Measurements from ENCODE around the gene RUNX2. TPM values are rescaled to one million over a fixed set of nuclear protein-coding genes. Genes with fewer than 3 reads are reported as not detected.

Gene RUNX2
- total RNA-seq, 3 donors from 2014 or later: 26.5 to 37.0 (median 31.0) TPM

DNA sequence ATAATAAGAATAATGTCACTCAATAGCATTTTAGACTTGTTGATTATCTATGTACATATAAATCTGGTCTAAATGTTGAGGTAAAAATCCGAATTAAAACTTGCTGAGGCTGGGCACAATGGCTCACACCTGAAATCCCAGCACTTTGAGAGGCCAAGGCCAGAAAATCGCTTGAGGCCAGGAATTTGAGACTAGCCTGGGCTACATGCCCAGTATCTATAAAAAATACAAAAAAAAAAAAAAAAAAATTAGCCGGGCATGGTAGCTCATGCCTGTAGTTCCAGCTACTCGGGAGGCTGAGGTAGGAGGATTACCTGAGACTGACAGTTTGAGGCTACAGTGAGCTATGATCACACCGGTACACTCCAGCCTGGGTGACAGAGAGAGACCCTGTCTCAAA is 83.8 kb downstream of the RUNX2 start:
- DNase-seq: no peak
- Mint-ChIP-seq H3K27me3 (ENCODE audit: low read depth) (peaks cover 7% of the 10 kb centered on the region), H3K4me3 (no peak overlapping the region), H3K36me3 (ENCODE audit: insufficient read depth) (peaks cover 2% of the 10 kb centered on the region), H3K4me1 (ENCODE audit: low read depth) (peaks cover 19% of the 10 kb centered on the region), H3K9me3 (no peaks in the 10 kb centered on the region)
- no peak for ATAC-seq

DNA sequence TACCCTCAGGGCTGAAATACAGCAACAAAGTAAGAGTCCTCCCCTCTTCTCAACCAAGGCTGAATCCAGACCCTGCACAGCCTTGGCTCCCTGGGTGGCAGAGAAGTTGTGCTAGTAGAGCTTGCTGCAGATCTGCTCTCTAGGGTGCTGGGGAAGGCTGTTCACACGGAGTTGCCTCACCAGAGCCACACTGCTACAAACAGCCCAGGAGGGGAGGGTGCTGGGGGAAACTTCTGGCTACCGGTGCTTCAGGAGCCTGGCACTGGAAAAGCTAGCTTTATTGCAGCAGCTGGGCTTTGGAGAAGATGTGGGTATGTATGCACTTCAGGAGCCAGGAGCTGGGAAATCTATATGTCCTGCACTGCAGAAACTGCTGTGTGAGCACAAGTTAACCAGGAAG is 87.2 kb downstream of the RUNX2 start:
- DNase-seq (no peak), ATAC-seq (no peak)
- no peak overlapping the region for H3K4me3 Mint-ChIP-seq
- no peaks in the 10 kb centered on the region for H3K9me3 Mint-ChIP-seq
- peaks cover 25% of the 10 kb centered on the region for H3K4me1 Mint-ChIP-seq (ENCODE audit: low read depth)
- peaks cover 18% of the 10 kb centered on the region for H3K27me3 Mint-ChIP-seq (ENCODE audit: low read depth)
- H3K36me3 Mint-ChIP-seq (ENCODE audit: insufficient read depth): no peaks in the 10 kb centered on the region

DNA sequence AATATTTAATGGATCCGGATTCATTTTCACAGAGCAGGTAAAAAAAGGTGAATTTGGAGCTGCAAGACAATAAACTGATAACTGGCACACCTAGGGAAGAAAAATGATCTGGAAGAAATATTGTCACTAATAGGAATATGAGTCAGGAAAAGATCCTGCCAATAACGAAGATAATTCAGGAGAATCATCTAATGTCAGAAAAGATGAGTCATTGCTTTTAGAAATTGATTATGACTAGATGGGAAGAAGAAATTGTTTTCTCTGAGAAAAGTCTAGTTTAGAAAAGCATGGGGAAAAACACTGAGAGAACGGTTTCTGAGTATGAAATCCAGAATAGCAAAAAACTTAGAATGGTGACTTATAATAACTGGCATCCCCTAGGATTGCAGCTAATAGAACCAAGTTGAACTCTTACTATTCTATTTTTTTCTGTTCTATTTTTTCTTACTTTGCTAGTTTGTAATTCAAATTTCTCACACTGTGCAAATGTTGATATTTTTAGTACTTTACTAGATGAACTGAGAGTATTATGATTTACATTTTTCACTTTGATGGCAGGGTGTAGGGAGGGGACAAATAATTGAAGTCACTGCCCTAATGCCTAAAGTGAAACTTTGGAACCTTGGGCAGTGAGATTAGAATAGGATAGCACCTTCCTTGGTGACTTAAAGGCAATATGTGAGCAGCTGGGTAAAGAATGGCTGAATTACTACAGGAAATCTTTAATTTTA is 87.8 kb downstream of the RUNX2 start:
- DNase-seq (no peak), ATAC-seq (no peak)
- Mint-ChIP-seq H3K9me3 (no peaks in the 10 kb centered on the region), H3K36me3 (ENCODE audit: insufficient read depth) (no peaks in the 10 kb centered on the region), H3K4me3 (no peak overlapping the region), H3K27me3 (ENCODE audit: low read depth) (peaks cover 21% of the 10 kb centered on the region), H3K4me1 (ENCODE audit: low read depth) (peaks cover 31% of the 10 kb centered on the region)

DNA sequence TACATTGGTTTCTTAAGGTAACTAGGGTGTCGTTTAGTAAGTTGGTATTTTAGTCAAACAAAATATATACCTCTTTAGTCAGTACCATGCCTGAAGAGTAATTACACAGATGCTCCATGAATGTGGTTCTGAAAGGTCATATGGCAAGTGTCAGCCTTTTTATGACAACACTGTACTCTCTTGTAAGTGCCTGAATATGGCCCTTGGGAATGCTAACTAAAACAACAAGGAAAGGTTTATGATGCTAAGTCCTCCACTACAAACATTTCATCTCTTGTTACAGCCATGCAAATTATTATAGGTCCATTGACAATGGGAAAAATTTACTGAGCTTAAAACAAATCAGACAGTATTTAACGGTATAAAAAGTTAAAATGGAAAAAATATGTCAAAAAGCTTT is 88.6 kb downstream of the RUNX2 start:
- no peak overlapping the region for H3K4me3 Mint-ChIP-seq
- H3K4me1 Mint-ChIP-seq (ENCODE audit: low read depth): peaks cover 36% of the 10 kb centered on the region
- DNase-seq (no peak), ATAC-seq (no peak)
- no peaks in the 10 kb centered on the region for H3K36me3 Mint-ChIP-seq (ENCODE audit: insufficient read depth)
- H3K27me3 Mint-ChIP-seq (ENCODE audit: low read depth): peaks cover 21% of the 10 kb centered on the region
- no peaks in the 10 kb centered on the region for H3K9me3 Mint-ChIP-seq

DNA sequence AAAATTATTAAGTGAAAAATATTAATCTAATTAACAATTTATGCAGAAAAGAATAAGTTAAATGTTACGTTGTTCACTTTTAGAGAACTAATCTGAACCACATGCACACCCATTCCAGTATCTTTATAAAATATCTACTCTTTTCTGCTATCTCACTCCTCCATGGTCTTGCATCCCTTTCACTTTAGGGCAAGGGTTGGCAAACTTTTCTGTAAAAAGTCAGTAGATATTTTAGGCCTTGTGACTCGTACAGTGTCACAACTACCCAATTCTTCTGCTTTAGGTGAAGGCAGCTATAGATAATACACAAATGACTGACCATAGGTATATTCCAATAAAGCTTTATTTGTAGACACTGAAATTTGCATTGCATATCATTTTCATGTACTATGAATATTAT is 89.3 kb downstream of the RUNX2 start:
- Mint-ChIP-seq H3K4me1 (ENCODE audit: low read depth) (peaks cover 39% of the 10 kb centered on the region), H3K36me3 (ENCODE audit: insufficient read depth) (no peaks in the 10 kb centered on the region), H3K4me3 (no peak overlapping the region), H3K9me3 (no peaks in the 10 kb centered on the region), H3K27me3 (ENCODE audit: low read depth) (peaks cover 21% of the 10 kb centered on the region)
- DNase-seq (no peak), ATAC-seq (no peak)

DNA sequence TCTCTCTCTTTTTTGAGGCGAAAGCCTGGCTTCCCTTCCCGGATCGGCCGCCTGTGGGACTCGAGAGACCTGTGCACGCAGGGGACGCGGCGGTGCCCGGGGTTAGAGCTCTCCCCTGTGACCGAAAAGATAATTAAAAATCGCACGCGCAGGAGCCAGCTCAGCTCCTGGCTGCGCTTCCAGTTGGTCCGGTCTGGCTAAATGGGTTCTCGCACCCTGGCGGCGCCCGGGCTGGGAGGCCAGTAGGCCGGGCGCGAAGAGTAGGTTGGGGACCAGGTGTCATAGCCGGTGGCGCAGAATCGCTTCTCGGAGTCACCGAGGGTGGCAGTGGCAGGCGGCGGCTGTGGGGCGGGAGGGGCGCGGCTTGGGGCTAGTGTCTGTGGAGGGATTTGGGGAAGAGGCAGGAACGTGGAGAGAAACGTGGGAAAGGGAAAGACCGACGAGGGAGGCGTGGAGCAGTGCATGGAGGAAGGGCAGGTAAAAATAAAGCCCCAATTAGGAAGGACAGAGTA is 91.5 kb downstream of the RUNX2 start:
- H3K27me3 Mint-ChIP-seq (ENCODE audit: low read depth): peaks cover 21% of the 10 kb centered on the region
- ATAC-seq (peak; percentile 32 to 38), DNase-seq (peak; percentile 54)
- H3K4me3 Mint-ChIP-seq: peak overlapping the region; percentile 92
- peaks cover 47% of the 10 kb centered on the region for H3K4me1 Mint-ChIP-seq (ENCODE audit: low read depth)
- no peaks in the 10 kb centered on the region for H3K9me3 Mint-ChIP-seq
- H3K36me3 Mint-ChIP-seq (ENCODE audit: insufficient read depth): no peaks in the 10 kb centered on the region

DNA sequence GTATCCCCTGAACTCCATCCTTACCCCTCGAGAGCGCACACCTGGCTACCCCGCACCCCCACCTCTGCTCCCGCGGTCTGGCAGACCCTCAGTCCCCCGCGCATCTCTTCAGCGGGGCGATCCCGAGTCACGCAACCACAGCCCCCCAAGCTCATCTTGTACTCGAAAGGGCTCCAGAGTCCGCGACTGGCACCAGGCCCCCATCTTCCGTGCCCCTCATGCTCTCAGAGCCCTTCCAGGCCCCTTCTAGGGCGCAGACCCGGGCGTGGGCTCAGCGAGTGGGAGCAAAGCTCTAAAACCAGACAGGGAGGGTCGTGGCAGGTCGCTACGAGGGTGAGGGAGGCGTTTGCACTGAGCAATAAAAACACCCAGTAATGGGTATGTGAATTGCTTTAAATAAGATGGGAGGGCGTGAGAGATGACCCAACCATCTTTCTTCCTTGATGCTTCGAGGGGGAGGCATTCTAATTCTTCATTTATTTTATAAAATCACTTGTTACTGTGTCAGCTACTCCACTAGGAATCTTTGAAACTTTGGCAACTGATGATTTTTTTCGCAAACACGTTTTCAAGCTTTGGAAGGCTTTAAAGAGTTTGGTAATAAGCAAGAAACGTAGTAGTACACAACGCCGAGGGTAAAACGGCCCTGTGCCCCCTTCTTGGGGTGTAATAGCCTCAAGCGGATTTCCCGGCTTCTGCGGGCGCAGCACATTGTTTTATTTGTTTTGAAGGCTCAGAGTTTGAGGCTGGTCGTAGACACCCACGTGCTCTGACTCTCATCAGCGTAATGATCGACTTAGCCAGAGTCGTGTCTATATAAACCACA is 92.2 kb downstream of the RUNX2 start:
- Mint-ChIP-seq H3K27me3 (ENCODE audit: low read depth) (peaks cover 21% of the 10 kb centered on the region), H3K9me3 (no peaks in the 10 kb centered on the region), H3K4me1 (ENCODE audit: low read depth) (peaks cover 50% of the 10 kb centered on the region), H3K4me3 (peak overlapping the region; percentile 92), H3K36me3 (ENCODE audit: insufficient read depth) (no peaks in the 10 kb centered on the region)
- DNase-seq (peak; percentile 45), ATAC-seq (peak; percentile 29 to 30)

DNA sequence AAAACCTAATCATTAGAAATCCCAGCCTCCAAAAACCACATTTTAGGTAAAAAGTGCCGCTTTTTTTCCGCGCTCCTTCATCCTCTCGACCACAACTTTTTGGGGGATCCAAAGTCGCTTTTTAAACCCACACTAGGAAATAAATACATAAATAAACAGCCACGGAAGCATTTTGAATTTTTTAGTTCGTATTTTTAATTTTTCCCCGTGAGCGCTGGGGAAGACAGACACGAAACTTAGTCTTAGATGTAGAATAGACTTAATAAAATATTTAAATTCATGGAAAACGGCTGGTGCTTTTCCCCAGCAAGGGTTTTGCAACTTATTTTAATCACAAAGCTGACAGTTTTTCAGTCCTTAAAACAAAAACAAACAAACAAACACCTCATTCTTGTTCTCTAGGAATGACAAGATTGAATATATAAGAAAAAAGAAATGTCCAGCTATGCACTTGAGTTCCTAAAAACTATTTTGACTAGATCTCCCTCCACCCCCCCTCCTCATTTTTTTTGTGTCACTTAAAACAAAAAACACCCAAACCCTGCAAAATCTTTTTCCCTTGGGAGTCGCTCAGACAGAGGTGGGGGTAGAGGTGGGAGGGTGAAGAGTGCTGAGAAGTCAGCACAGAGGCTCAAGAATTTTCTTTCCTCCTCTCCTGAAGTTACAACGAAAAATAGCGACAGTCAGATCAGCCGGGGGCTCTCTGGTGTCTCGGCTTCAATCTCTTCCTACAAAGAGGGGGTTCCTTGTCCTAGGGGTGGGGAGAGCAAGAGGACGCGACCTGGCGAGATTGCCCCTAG is 93.0 kb downstream of the RUNX2 start:
- Mint-ChIP-seq H3K4me1 (ENCODE audit: low read depth) (peaks cover 48% of the 10 kb centered on the region), H3K4me3 (peak overlapping the region; percentile 92), H3K9me3 (no peaks in the 10 kb centered on the region), H3K27me3 (ENCODE audit: low read depth) (peaks cover 15% of the 10 kb centered on the region), H3K36me3 (ENCODE audit: insufficient read depth) (no peaks in the 10 kb centered on the region)
- no peak for ATAC-seq
- no peak for DNase-seq

DNA sequence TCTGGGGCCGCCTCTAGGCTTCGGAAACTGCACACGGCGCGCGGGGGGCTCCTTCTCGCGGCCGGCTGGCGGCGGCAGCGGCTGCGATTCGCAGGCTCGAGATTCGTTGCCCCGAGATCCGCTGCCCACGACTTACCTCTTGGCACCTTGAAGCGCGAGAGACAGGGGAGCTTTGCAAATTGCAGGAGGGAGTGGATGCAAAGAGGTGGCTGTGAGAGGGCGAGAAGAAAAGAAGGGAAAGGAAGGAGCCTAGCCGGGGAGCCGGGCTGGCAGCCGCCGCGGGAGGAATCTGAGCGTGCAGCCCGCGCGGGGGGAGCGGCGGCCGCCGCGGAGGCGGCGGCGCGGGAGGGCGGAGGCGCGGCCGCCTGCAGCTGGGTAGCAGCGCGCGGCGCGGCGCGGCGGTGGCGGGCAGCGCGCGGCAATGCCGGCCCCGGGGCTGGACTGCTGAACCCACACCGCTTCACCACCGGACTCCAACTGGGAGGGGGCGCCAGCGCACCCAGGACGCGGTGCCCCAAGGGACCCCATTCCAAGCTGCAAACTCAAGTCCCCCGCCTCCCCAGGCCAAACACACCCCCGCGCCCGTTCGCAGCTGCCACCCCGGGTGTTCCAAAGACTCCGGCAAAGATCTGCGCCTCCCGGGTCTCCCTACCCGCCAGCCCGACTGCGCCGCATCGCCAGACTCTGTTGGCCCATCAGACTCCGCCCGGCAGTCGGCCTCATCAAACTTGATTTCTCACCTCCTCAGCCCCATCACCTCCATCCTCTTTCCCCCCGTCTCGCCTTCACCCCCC is 93.8 kb downstream of the RUNX2 start:
- no peaks in the 10 kb centered on the region for H3K9me3 Mint-ChIP-seq
- H3K4me1 Mint-ChIP-seq (ENCODE audit: low read depth): peaks cover 42% of the 10 kb centered on the region
- H3K27me3 Mint-ChIP-seq (ENCODE audit: low read depth): peaks cover 15% of the 10 kb centered on the region

DNA sequence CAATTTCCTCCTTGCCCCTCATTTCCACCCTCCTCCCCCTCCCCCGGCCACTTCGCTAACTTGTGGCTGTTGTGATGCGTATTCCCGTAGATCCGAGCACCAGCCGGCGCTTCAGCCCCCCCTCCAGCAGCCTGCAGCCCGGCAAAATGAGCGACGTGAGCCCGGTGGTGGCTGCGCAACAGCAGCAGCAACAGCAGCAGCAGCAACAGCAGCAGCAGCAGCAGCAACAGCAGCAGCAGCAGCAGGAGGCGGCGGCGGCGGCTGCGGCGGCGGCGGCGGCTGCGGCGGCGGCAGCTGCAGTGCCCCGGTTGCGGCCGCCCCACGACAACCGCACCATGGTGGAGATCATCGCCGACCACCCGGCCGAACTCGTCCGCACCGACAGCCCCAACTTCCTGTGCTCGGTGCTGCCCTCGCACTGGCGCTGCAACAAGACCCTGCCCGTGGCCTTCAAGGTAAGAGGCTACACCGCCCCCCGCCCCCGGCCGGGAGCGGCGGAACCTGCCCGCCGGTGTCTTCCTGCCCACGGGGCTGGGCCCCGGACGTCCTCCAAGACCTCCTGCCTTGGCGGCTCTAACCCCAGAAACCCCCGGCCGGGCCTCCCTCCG is 94.5 kb downstream of the RUNX2 start:
- ATAC-seq (peak; percentile 33 to 39), DNase-seq (peak; percentile 52)
- peaks cover 43% of the 10 kb centered on the region for H3K4me1 Mint-ChIP-seq (ENCODE audit: low read depth)
- no peaks in the 10 kb centered on the region for H3K36me3 Mint-ChIP-seq (ENCODE audit: insufficient read depth)
- peak overlapping the region; percentile 96 for H3K4me3 Mint-ChIP-seq
- no peaks in the 10 kb centered on the region for H3K9me3 Mint-ChIP-seq
- peaks cover 15% of the 10 kb centered on the region for H3K27me3 Mint-ChIP-seq (ENCODE audit: low read depth)

More for the DNA sequence above, 93.8 kb downstream of the RUNX2 start:
- Mint-ChIP-seq H3K4me3 (peak overlapping the region; percentile 96), H3K36me3 (ENCODE audit: insufficient read depth) (no peaks in the 10 kb centered on the region)
- ATAC-seq: peak; percentile 23 to 26
- peak; percentile 36 for DNase-seq

DNA sequence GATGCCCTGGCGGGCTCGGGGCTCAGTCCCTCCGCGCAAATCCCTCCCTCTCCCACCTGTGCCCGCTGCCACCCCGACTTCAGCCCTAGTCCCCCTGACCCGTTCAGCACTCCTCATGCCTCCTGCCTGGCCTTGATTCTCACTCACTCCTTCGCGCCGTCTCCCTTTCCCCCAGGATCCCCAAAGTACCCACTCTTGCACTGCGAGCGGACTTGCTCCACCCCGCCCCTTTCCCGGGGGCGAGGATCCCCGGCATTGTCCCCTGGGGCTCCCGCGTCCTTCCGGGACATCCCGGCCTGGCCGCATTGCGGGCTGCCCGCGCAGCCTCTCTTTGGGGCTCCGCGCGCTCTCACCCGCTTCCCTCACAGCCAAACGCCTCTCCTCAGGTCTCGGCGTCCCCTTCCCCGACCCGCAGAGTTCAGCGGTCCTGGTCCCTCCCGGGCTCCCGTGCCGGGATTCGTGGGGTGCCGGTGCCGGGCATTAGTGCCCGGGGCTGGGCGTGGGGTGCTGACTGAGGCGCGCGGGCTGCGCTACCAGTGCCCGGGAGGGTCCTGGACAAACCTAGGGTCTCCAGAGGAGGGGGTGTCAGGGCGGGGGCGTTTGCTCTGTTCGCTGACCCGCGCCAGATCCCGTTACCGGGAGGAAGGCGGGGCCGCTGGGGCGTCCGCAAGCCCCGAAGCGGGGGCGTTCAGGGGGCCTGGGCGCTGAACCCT is 95.1 kb downstream of the RUNX2 start:
- peaks cover 14% of the 10 kb centered on the region for H3K27me3 Mint-ChIP-seq (ENCODE audit: low read depth)
- DNase-seq (peak; percentile 11), ATAC-seq (peak; percentile 8 to 9)
- no peaks in the 10 kb centered on the region for H3K9me3 Mint-ChIP-seq
- H3K4me1 Mint-ChIP-seq (ENCODE audit: low read depth): peaks cover 49% of the 10 kb centered on the region
- no peaks in the 10 kb centered on the region for H3K36me3 Mint-ChIP-seq (ENCODE audit: insufficient read depth)
- peak overlapping the region; percentile 96 for H3K4me3 Mint-ChIP-seq

DNA sequence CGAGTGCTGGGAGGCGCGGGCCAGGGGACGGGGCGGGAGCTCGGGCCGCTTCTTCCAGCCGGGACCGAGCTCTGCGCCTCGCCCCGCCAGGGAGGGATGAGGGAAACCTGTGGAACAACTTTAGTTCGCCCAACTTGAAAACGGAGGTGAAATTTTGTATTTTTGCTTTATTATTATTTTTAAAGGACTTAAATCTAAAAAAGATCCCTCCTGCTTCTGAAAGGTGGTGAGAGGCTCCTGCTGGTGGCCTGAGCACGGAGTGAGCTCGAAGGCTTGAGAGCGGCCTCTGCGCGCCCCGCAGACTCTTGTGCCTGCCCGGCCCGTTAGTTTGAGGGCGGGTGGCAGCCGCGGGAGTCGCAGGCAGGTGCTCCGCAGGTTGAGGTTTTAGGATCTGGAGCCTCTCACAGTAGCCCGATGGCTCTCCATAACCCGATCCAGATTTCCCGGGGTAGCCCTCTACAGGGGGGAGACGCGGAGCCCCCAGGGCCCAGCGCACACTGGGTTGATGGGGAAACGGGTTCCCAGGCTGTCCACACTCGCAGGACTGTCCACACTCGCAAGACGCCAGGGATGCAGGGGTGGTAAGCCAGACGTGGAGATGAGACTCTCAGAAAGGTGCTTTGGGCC is 95.8 kb downstream of the RUNX2 start:
- H3K4me1 Mint-ChIP-seq (ENCODE audit: low read depth): peaks cover 55% of the 10 kb centered on the region
- peaks cover 3% of the 10 kb centered on the region for H3K36me3 Mint-ChIP-seq (ENCODE audit: insufficient read depth)
- H3K9me3 Mint-ChIP-seq: no peaks in the 10 kb centered on the region
- peaks cover 12% of the 10 kb centered on the region for H3K27me3 Mint-ChIP-seq (ENCODE audit: low read depth)
- H3K4me3 Mint-ChIP-seq: peak overlapping the region; percentile 96
- ATAC-seq (no peak), DNase-seq (no peak)

Data from activated T-cell treated with anti-CD3 and anti-CD28 coated beads, Interleukin-2, amount 50 U/mL, for 4 hours (primary cell).